Measurements from ENCODE around the gene SYT7.

- TF ChIP-seq CTCF (IDR thresholded peaks at IDR 0.05) (no peak), EP300 (IDR thresholded peaks at IDR 0.05) (no peak)
Measured at GRCh38 chr11:61528114-61528513, 52.8 kb downstream of the SYT7 start.

Measured in esophagus muscularis mucosa (tissue), 3 donors.